ENCODE measurements around the gene KDF1.

DNA sequence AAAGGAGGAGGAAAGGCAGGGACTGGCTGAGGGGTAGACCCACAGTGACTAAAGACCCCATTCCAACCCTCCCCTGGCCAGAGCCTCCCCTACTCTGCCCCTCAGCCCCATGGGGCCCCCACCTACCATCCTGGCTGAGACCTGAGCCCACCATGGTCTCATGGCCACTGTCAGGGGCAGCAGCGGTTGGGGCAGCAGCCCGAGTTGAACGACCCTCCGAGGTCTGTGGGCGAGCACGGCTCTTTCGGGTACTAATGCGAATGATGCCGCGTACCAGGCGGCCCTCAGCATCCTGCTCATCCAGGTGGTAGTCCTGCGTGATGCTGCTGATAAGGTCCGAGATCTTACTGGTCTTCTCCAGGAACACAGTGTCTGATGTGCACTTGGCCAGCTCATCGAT, 9.1 kb downstream of the KDF1 start:
- no peak for TF ChIP-seq POLR2A (IDR thresholded peaks at IDR 0.05; ENCODE audit: low read length)
- no peak for TF ChIP-seq GATA1 (IDR thresholded peaks at IDR 0.05; ENCODE audit: low read depth, low read length)
